ENCODE data around the gene RBM33. TPM values are rescaled to one million over a fixed set of nuclear protein-coding genes. Genes with fewer than 3 reads are reported as not detected.

RBM33 gene
- 5.0 and 5.2 TPM in 2 replicates for polyA plus RNA-seq (2011; rRNA removed)
- polyA minus RNA-seq (2011; rRNA and poly(A)+ RNA removed) = 12.7 and 14.7 TPM in 2 replicates

GRCh38 chr7:155644178-155644970 is at the start of gene RBM33:
RBM33 (plus strand) TSS chr7:155644661; CDS start chr7:155644877, 216 bp downstream.
- H3K27me3 ChIP-seq (ENCODE audit: control insufficient read depth, insufficient read depth, low read length) = no peaks in the 10 kb centered on the region
- TF ChIP-seq CTCF (IDR thresholded peaks at IDR 0.05; ENCODE audit: insufficient read depth, low read depth, low read length) = no peak
- POLR2A ChIA-PET = interaction anchor here (0.6 to 0.7 kb wide), 2 partner anchors 347 to 654 kb away, joined by 3 to 8 read pairs; no protein-coding TSS in a partner anchor
- peaks cover 3% of the 10 kb centered on the region for H3K36me3 ChIP-seq (ENCODE audit: control insufficient read depth, insufficient read depth, low read length)
- DNase-seq (ENCODE audit: low read depth) = peak; percentile 27
- CTCF ChIA-PET = interaction anchor here (0.8 to 1.6 kb wide), 2 partner anchors 46 to 95 kb away, joined by 3 to 9 read pairs; no protein-coding TSS in a partner anchor
- peak within 1 kb of the TSS; percentile 97 for H3K4me3 ChIP-seq (ENCODE audit: low read depth, low read length)

GRCh38 chr7:155594961-155595366 is 49.5 kb upstream of the RBM33 start:
- TF ChIP-seq CTCF (IDR thresholded peaks at IDR 0.05; ENCODE audit: insufficient read depth, low read depth, low read length) = no peak
- no peak for DNase-seq (ENCODE audit: low read depth)
- CTCF ChIA-PET = interaction anchor here (1.4 to 5.6 kb wide), 3 partner anchors 17 to 175 kb away, joined by 4 to 104 read pairs (median 6); no protein-coding TSS in a partner anchor
- no peak overlapping the region for H3K4me3 ChIP-seq (ENCODE audit: low read depth, low read length)
- H3K36me3 ChIP-seq (ENCODE audit: control insufficient read depth, insufficient read depth, low read length) = no peaks in the 10 kb centered on the region
- POLR2A ChIA-PET = no interaction called here
- H3K27me3 ChIP-seq (ENCODE audit: control insufficient read depth, insufficient read depth, low read length) = peaks cover 4% of the 10 kb centered on the region

GRCh38 chr7:155597753-155598140 is 46.7 kb upstream of the RBM33 start:
- DNase-seq (ENCODE audit: low read depth) = no peak
- POLR2A ChIA-PET = no interaction called here

GRCh38 chr7:155598810-155599210 is 45.7 kb upstream of the RBM33 start:
- no peaks in the 10 kb centered on the region for H3K36me3 ChIP-seq (ENCODE audit: control insufficient read depth, insufficient read depth, low read length)
- no peak overlapping the region for H3K4me3 ChIP-seq (ENCODE audit: low read depth, low read length)
- ChIA-PET POLR2A (no interaction called here), CTCF (interaction anchor here (0.6 to 5.6 kb wide), 45 partner anchors 9 to 856 kb away, joined by 3 to 104 read pairs (median 4); partner anchors contain the start of gene RBM33)
- peaks cover 4% of the 10 kb centered on the region for H3K27me3 ChIP-seq (ENCODE audit: control insufficient read depth, insufficient read depth, low read length)
- no peak for DNase-seq (ENCODE audit: low read depth)
- TF ChIP-seq CTCF (IDR thresholded peaks at IDR 0.05; ENCODE audit: insufficient read depth, low read depth, low read length) = peak; percentile 98

More at GRCh38 chr7:155597753-155598140, 46.7 kb upstream of the RBM33 start:
- H3K36me3 ChIP-seq (ENCODE audit: control insufficient read depth, insufficient read depth, low read length) = no peaks in the 10 kb centered on the region
- CTCF ChIA-PET = interaction anchor here (1.3 to 5.6 kb wide), 9 partner anchors 9 to 175 kb away, joined by 3 to 104 read pairs (median 7); no protein-coding TSS in a partner anchor
- H3K27me3 ChIP-seq (ENCODE audit: control insufficient read depth, insufficient read depth, low read length) = peaks cover 4% of the 10 kb centered on the region
- TF ChIP-seq CTCF (IDR thresholded peaks at IDR 0.05; ENCODE audit: insufficient read depth, low read depth, low read length) = no peak
- no peak overlapping the region for H3K4me3 ChIP-seq (ENCODE audit: low read depth, low read length)

GRCh38 chr7:155602156-155602555 is 42.3 kb upstream of the RBM33 start:
- DNase-seq (ENCODE audit: low read depth) = no peak
- TF ChIP-seq CTCF (IDR thresholded peaks at IDR 0.05; ENCODE audit: insufficient read depth, low read depth, low read length) = no peak
- H3K36me3 ChIP-seq (ENCODE audit: control insufficient read depth, insufficient read depth, low read length) = no peaks in the 10 kb centered on the region
- no peak overlapping the region for H3K4me3 ChIP-seq (ENCODE audit: low read depth, low read length)
- ChIA-PET CTCF (interaction anchor here (1.0 to 1.2 kb wide), 3 partner anchors 35 to 169 kb away, joined by 3 to 5 read pairs (median 4); no protein-coding TSS in a partner anchor), POLR2A (no interaction called here)
- no peaks in the 10 kb centered on the region; the same call in 1 of the 2 replicates for H3K27me3 ChIP-seq (ENCODE audit: control insufficient read depth, insufficient read depth, low read length)
